HG02973 (cell line): ENCODE measurements around the gene WNT7A.

Experiments used
- ATAC-seq: cut with Tn5 transposase; IDR thresholded peaks from one replicate; pipeline ENCODE4 v1.9.1; 2021; ENCODE audit warnings: moderate library complexity; ENCODE audit not compliant: unreplicated experiment

Gene WNT7A

GRCh38 chr3:13885704-13886010 is 5.8 kb upstream of the WNT7A start:
- ATAC-seq = no peak

GRCh38 chr3:13884851-13885703 is 5.2 kb upstream of the WNT7A start:
- no peak for ATAC-seq

GRCh38 chr3:13883681-13884080 is 3.8 kb upstream of the WNT7A start:
- ATAC-seq = no peak

- ATAC-seq = no peak
Observed at GRCh38 chr3:13882876-13883275, 3.0 kb upstream of the WNT7A start.

- ATAC-seq = no peak
Observed at GRCh38 chr3:13881536-13882410, 1.9 kb upstream of the WNT7A start.

GRCh38 chr3:13880811-13881156 is 913 bp upstream of the WNT7A start:
- no peak for ATAC-seq

- ATAC-seq = no peak
Observed at GRCh38 chr3:13879102-13879945, 547 bp downstream of the WNT7A start.

- ATAC-seq = no peak
Observed at GRCh38 chr3:13878281-13879101, 1.4 kb downstream of the WNT7A start.

GRCh38 chr3:13877911-13878280 is 2.0 kb downstream of the WNT7A start:
- ATAC-seq = no peak

- no peak for ATAC-seq
Observed at GRCh38 chr3:13876451-13877100, 3.3 kb downstream of the WNT7A start.

- no peak for ATAC-seq
Observed at GRCh38 chr3:13874891-13875290, 5.0 kb downstream of the WNT7A start.

GRCh38 chr3:13873818-13874217 is 6.1 kb downstream of the WNT7A start:
- no peak for ATAC-seq

- ATAC-seq = no peak
Observed at GRCh38 chr3:13872451-13872850, 7.4 kb downstream of the WNT7A start.

GRCh38 chr3:13871791-13872190 is 8.1 kb downstream of the WNT7A start:
- no peak for ATAC-seq

- no peak for ATAC-seq
Observed at GRCh38 chr3:13870902-13871301, 9.0 kb downstream of the WNT7A start.

GRCh38 chr3:13869761-13870343 is 10.0 kb downstream of the WNT7A start:
- ATAC-seq = no peak

- ATAC-seq = no peak
Observed at GRCh38 chr3:13868844-13869724, 10.8 kb downstream of the WNT7A start.

GRCh38 chr3:13867732-13868131 is 12.1 kb downstream of the WNT7A start:
- ATAC-seq = no peak
